IPS-18c (cell line): ENCODE measurements around the gene EPHB4.

ENCODE experiments used
- H3K4me3 ChIP-seq: 2 replicates; pipeline ENCODE4 v1.7.0; 2013; ENCODE audit warnings: low read depth, mild to moderate bottlenecking, low read length, moderate library complexity; ENCODE audit not compliant: insufficient read depth
- H3K9me3 ChIP-seq: one replicate; pipeline ENCODE4 v1.6.1; 2013; ENCODE audit warnings: mild to moderate bottlenecking, low read length, moderate library complexity; ENCODE audit not compliant: control insufficient read depth, insufficient read depth

EPHB4 gene

GRCh38 chr7:100827330-100828226 is at the start of gene EPHB4:
Gene EPHB4, minus strand, starts transcription at chr7:100827523. Its CDS starts 493 bp downstream, at chr7:100827030.
- Histone ChIP-seq H3K9me3 (no peaks in the 10 kb centered on the region), H3K4me3 (peak within 1 kb of the TSS; percentile 94)

- H3K4me3 ChIP-seq: peak overlapping the region; percentile 94
- peaks cover 2% of the 10 kb centered on the region for H3K9me3 ChIP-seq
Measured at GRCh38 chr7:100875356-100875751, 48.0 kb upstream of the EPHB4 start.

- H3K4me3 ChIP-seq: peak within 1 kb of the TSS; percentile 94
- peaks cover 2% of the 10 kb centered on the region for H3K9me3 ChIP-seq
Measured at GRCh38 chr7:100874577-100875355, 47.4 kb upstream of the EPHB4 start, which contains the start of gene SRRT. Gene SRRT, plus strand, starts transcription at chr7:100875103. Its CDS starts 488 bp downstream, at chr7:100875591.

GRCh38 chr7:100874300-100874576 is 46.9 kb upstream of the EPHB4 start:
- H3K9me3 ChIP-seq: peaks cover 2% of the 10 kb centered on the region
- H3K4me3 ChIP-seq: peak overlapping the region; percentile 94

- no peak overlapping the region; the same call in 1 of the 2 replicates for H3K4me3 ChIP-seq
Measured at GRCh38 chr7:100873599-100874299, 46.4 kb upstream of the EPHB4 start.

GRCh38 chr7:100867776-100868485 is 40.6 kb upstream of the EPHB4 start:
- H3K4me3 ChIP-seq: peak overlapping the region; percentile 99
- peaks cover 2% of the 10 kb centered on the region for H3K9me3 ChIP-seq

More at GRCh38 chr7:100873599-100874299, 46.4 kb upstream of the EPHB4 start:
- peaks cover 2% of the 10 kb centered on the region for H3K9me3 ChIP-seq

GRCh38 chr7:100867040-100867775 is 39.9 kb upstream of the EPHB4 start, which contains the start of gene TRIP6:
Gene TRIP6, plus strand, starts transcription at chr7:100867387. Its CDS starts 111 bp downstream, at chr7:100867498.
- H3K4me3 ChIP-seq: peak within 1 kb of the TSS; percentile 99
- peaks cover 2% of the 10 kb centered on the region for H3K9me3 ChIP-seq

GRCh38 chr7:100866729-100867039 is 39.4 kb upstream of the EPHB4 start:
- peaks cover 2% of the 10 kb centered on the region for H3K9me3 ChIP-seq

GRCh38 chr7:100865938-100866728 is 38.8 kb upstream of the EPHB4 start:
- Histone ChIP-seq H3K4me3 (no peak overlapping the region), H3K9me3 (no peaks in the 10 kb centered on the region)

More at GRCh38 chr7:100866729-100867039, 39.4 kb upstream of the EPHB4 start:
- peak overlapping the region; percentile 99 for H3K4me3 ChIP-seq

GRCh38 chr7:100865372-100865911 is 38.1 kb upstream of the EPHB4 start:
- no peak overlapping the region for H3K4me3 ChIP-seq
- no peaks in the 10 kb centered on the region for H3K9me3 ChIP-seq

GRCh38 chr7:100864263-100864845 is 37.0 kb upstream of the EPHB4 start:
- H3K4me3 ChIP-seq: no peak overlapping the region
- no peaks in the 10 kb centered on the region for H3K9me3 ChIP-seq

- H3K9me3 ChIP-seq: no peaks in the 10 kb centered on the region
- H3K4me3 ChIP-seq: no peak overlapping the region
Measured at GRCh38 chr7:100863406-100863950, 36.2 kb upstream of the EPHB4 start.

- Histone ChIP-seq H3K4me3 (no peak overlapping the region), H3K9me3 (no peaks in the 10 kb centered on the region)
Measured at GRCh38 chr7:100861616-100861985, 34.3 kb upstream of the EPHB4 start.

- H3K9me3 ChIP-seq: no peaks in the 10 kb centered on the region
- no peak overlapping the region for H3K4me3 ChIP-seq
Measured at GRCh38 chr7:100860702-100861615, 33.6 kb upstream of the EPHB4 start.
